NCI-H2171 (cell line): Measurements from ENCODE around the gene RALY.

Experiments
- DNase-seq: peaks from one replicate; lab custom pipeline; 2025; lab: John Stamatoyannopoulos, UW

The RALY gene

GRCh38 chr20:34076952-34077351, 83.2 kb downstream of the RALY start:
- no peak for DNase-seq

- DNase-seq, result no peak
Observed at GRCh38 chr20:34078540-34078939, 84.8 kb downstream of the RALY start.

GRCh38 chr20:34079818-34080217, 86.1 kb downstream of the RALY start:
- no peak for DNase-seq

GRCh38 chr20:34082232-34082887, 88.6 kb downstream of the RALY start:
- DNase-seq, result no peak

GRCh38 chr20:34083137-34083536, 89.4 kb downstream of the RALY start:
- no peak for DNase-seq

- no peak for DNase-seq
Observed at GRCh38 chr20:34083781-34084180, 90.1 kb downstream of the RALY start.

- DNase-seq, result peak; percentile 23
Observed at GRCh38 chr20:34084227-34084923, 90.7 kb downstream of the RALY start.

GRCh38 chr20:34085544-34086040, 91.9 kb downstream of the RALY start:
- no peak for DNase-seq

GRCh38 chr20:34088305-34089174, 94.8 kb downstream of the RALY start:
- no peak for DNase-seq

GRCh38 chr20:34089175-34089479, 95.4 kb downstream of the RALY start:
- no peak for DNase-seq

GRCh38 chr20:34089655-34090345, 96.1 kb downstream of the RALY start:
- no peak for DNase-seq

- DNase-seq, result no peak
Observed at GRCh38 chr20:34090645-34091044, 96.9 kb downstream of the RALY start.

GRCh38 chr20:34091637-34092200, 98.0 kb downstream of the RALY start:
- DNase-seq, result no peak

GRCh38 chr20:34093895-34094294, 100.2 kb downstream of the RALY start:
- no peak for DNase-seq

GRCh38 chr20:34095825-34096224, 102.1 kb downstream of the RALY start:
- no peak for DNase-seq

- no peak for DNase-seq
Observed at GRCh38 chr20:34096699-34097444, 103.2 kb downstream of the RALY start.

GRCh38 chr20:34098570-34098969, 104.9 kb downstream of the RALY start:
- no peak for DNase-seq

- DNase-seq, result no peak
Observed at GRCh38 chr20:34099675-34100074, 106.0 kb downstream of the RALY start.

- DNase-seq, result no peak
Observed at GRCh38 chr20:34100576-34100975, 106.9 kb downstream of the RALY start.

- DNase-seq, result no peak
Observed at GRCh38 chr20:34102342-34102741, 108.6 kb downstream of the RALY start.

- no peak for DNase-seq
Observed at GRCh38 chr20:34104059-34104458, 110.3 kb downstream of the RALY start.
